A549 treated with CORT108297 at 1 μM for 4 hours (cell line): Measurements from ENCODE around the gene CRYGS. TPM values are rescaled to one million over a fixed set of nuclear protein-coding genes. Genes with fewer than 3 reads are reported as not detected.

Experiments
- total RNA-seq: library from RNA; stranded (reverse); fragments of 200-300 nt; extraction: Qiagen RNA extraction; gene quantifications from 5 replicates; pipeline ENCODE4 v1.2.3, GENCODE V29; 2022

The CRYGS gene
- 0.33 to 0.96 TPM (median 0.78 TPM) in 5 replicates for total RNA-seq

GRCh38 chr3:186544281-186544680 lies at the start of gene CRYGS:
TSS of gene CRYGS (minus strand) at chr3:186544380. CDS start at chr3:186544326, 54 bp downstream.

GRCh38 chr3:186570096-186570940 lies 26.1 kb upstream of the CRYGS start, which contains the start of gene DNAJB11:
TSS of gene DNAJB11 (plus strand) at chr3:186570720. CDS start at chr3:186570898, 178 bp downstream.

GRCh38 chr3:186567072-186567921 lies 23.1 kb upstream of the CRYGS start, which contains the start of gene TBCCD1:
TSS of gene TBCCD1 (minus strand) at chr3:186567339. CDS start at chr3:186564329, 3,010 bp downstream.

Other genes starting within 250 kb of the CRYGS start
- gene DGKG, start 182.1 kb downstream of the CRYGS start, total RNA-seq: 7.7 to 12.5 TPM (median 8.6 TPM) in 5 replicates
- 5.4 to 7.5 TPM (median 6.4 TPM) in 5 replicates for gene TBCCD1, start 23.0 kb upstream of the CRYGS start, total RNA-seq
- gene DNAJB11, start 26.3 kb upstream of the CRYGS start, total RNA-seq: 49.4 to 62.8 TPM (median 53.2 TPM) in 5 replicates
- gene AHSG, start 68.7 kb upstream of the CRYGS start, total RNA-seq: 0.05 to 0.09 TPM in 2 of 5 replicates, not detected in the others
- 0.10 to 0.25 TPM (median 0.16 TPM) in 4 of 5 replicates, not detected in the other for gene FETUB, start 96.0 kb upstream of the CRYGS start, total RNA-seq
- not detected in 5 replicates for gene HRG, start 121.6 kb upstream of the CRYGS start, total RNA-seq
- gene KNG1, start 173.0 kb upstream of the CRYGS start, total RNA-seq: 0.07 TPM in 1 of 5 replicates, not detected in the others
- gene EIF4A2, start 239.2 kb upstream of the CRYGS start, total RNA-seq: 134 to 150 TPM (median 144 TPM) in 5 replicates